ENCODE data around the gene LRP5.
"Not testable (repeated sequence)": the region's sequence is repeated elsewhere in the genome, so short reads cannot be mapped to it uniquely, and the experiment has no call there.

The LRP5 gene

DNA sequence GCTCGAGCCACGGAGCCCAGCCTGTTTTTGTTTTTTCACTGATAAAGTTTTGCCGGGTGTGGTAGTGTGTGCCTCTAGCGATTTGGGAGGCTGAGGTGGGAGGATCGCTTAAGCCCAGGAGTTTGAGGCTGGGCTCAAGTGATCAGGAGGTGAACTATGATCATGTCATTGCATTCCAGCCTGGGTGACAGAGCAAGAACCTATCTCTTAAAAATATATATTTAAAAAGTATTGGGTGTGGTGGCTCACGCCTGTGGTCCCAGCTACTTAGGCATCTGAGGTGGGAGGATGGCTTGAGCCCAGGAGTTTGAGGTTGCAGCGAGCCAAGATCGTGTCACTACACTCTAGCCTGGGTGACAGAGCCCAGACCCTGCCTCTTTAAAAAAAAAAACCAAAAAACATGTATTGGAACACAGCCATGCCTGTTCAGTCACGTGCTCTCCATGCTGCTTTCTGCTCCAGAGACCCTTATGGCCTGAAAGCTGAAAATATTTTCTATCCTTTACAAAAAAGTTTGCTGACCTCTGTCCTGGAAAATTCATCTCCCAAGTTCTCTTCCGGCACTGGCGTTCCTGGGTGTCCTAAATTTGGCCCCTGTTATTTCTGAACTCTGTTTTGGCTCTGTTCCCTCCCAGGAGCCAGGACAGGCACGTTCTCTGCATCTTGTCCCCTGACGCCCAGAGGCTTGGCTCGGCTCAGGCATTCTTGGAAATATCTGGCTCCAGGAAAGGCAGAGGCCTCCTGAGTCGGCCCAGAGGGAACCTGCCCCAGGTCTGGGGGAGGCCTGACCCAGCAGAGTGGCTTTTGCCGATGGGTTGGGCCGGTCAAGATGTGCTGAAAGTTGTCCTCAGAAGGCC lies 86.8 kb downstream of the LRP5 start:
- peak; percentile 68 for DNase-seq

DNA sequence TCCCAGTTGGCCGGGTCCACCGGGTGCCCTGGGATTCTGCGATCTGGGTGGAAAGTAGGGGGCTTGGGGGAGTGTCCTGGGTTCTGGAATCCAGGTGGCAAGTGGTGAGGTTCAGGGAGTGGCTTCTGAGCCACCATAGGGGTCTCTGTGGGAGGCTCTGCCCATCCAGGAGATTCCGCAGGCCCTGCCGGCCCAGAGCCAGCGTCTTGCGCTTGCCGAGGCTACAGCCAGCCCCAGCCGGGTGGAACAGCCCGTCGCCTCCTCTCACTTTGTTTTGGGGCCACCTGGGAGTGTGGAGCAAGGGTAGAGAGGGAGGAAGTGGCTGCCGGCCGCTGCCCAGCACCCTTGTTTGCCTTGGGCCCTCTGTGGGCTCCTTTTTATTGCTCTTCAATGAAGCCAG lies 87.5 kb downstream of the LRP5 start:
- DNase-seq = no peak

DNA sequence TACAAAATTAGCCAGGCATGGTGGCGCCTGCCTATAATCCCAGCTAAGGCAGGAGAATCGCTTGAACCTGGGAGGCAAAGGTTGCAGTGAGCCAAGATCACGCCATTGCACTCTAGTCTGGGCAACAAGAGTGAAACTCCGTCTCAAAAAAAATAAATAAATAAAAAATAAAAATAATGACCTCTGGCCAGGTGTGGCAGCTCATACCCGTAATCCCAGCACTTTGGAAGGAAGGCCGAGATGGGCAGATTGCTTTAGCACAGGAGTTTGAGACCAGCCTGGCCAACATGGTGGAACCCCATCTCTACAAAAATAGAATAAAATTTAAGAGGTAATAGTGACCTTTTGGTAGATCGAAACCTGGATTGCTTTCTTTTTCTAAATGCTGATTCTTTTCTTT lies 88.2 kb downstream of the LRP5 start:
- DNase-seq = not testable (repeated sequence)

DNA sequence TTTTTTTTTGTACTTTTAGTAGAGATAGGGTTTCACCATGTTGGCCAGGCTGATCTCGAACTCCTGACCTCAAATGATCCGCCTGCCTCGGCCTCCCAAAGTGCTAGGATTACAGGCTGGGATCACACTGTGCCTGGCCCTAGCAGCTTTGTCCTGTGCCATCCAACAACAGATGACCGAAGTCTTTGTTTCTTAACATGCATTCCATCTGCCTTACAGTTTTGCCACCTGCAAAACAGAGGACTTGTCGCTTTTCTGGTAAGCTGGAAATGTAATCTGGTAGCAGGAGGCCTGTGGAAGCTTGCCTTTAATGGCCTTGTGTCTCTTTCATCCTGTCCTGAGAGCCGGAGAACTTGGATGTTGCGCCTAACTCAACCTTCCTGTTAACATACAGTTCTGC lies 89.5 kb downstream of the LRP5 start:
- DNase-seq = no peak

DNA sequence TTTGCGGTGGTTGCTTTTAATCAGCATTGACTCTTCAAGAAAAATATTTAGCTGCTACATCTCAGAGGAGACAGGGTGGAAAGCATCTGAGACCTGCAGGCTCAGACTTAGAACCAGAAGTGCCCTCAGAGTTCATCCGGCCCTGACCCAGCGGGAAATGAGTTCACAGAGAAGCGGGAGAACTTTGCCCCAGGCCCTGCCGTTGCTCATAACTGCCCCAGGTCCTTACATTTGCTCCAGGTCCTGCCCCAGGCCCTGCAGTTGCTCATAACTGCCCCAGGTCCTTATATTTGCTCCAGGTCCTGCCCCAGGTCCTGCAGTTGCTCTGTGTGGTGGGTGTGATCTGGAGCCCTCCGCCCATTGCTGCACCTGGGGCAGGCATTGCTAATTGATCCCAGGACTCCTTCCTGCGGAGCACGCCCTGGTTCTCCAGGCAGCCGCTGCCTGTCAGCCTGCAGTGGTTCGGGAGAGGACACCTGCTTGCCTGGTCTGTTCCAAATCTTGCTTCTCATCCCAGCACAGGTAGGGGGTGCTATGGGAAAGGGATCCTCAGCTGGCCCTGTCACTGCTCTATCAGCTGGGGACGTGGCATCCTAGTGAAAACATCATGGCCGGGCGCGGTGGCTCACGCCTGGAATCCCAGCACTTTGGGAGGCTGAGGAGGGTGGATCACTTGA lies 90.1 kb downstream of the LRP5 start:
- no peak for DNase-seq

DNA sequence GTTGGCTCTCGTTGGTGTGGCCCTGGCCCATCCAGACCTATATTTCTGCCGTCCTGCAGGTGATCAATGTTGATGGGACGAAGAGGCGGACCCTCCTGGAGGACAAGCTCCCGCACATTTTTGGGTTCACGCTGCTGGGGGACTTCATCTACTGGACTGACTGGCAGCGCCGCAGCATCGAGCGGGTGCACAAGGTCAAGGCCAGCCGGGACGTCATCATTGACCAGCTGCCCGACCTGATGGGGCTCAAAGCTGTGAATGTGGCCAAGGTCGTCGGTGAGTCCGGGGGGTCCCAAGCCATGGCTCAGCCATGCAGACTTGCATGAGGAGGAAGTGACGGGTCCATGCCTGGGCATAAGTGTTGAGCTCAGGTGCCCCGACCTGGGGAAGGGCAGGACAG lies 91.0 kb downstream of the LRP5 start:
- no peak for DNase-seq

DNA sequence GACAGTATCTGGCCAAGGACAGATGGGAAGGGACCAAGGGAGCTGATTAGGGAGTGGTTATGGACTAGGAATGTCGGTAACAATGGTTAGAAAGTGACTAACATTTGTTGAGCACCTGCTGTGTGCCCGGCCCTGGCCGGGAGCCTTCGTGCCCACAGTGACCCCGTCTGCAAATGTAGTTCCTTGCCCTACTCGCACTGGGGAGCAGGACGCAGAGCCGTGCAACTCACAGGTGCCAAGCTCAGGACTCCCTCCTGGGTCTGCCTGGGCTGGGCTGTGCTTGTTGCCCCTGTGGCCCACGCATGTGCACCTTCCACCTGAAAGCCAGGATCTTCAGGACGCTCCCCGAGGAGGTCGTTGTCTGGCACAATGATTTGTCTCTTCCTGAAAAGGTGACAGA lies 91.4 kb downstream of the LRP5 start:
- no peak for DNase-seq

DNA sequence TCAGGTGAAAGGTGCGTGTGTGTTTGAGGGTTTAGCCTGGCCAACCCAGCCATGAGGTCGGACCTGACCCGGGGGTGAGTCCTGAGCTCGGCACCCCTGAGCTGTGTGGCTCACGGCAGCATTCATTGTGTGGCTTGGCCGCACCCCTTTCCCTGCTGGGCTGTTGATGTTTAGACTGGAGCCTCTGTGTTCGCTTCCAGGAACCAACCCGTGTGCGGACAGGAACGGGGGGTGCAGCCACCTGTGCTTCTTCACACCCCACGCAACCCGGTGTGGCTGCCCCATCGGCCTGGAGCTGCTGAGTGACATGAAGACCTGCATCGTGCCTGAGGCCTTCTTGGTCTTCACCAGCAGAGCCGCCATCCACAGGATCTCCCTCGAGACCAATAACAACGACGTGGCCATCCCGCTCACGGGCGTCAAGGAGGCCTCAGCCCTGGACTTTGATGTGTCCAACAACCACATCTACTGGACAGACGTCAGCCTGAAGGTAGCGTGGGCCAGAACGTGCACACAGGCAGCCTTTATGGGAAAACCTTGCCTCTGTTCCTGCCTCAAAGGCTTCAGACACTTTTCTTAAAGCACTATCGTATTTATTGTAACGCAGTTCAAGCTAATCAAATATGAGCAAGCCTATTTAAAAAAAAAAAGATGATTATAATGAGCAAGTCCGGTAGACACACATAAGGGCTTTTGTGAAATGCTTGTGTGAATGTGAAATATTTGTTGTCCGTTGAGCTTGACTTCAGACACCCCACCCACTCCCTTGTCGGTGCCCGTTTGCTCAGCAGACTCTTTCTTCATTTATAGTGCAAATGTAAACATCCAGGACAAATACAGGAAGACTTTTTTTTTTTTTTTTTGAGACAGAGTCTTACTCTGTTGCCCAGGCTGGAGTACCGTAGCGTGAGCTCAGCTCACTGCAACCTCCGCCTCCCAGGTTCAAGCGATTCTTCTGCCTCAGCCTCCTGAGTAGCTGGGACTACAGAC lies 94.2 kb downstream of the LRP5 start:
- DNase-seq = no peak

DNA sequence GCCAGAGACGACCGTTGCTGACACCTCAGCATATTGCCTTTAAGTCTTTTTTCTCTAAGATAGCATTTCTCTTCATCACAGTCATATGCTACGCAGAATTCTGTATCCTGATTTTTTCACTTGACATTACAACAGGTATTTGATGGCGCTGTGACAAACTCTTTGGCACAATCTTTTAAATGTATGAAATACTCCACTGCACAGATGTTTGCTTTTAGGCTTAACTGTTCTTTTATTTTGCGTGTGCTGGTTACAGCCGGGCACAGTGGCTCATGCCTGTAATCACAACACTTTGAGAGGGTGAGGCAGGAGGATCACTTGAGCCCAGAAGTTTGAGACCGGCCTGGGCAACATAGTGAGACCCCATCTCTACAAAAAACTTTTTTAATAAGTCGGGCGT lies 96.1 kb downstream of the LRP5 start:
- no peak for DNase-seq

DNA sequence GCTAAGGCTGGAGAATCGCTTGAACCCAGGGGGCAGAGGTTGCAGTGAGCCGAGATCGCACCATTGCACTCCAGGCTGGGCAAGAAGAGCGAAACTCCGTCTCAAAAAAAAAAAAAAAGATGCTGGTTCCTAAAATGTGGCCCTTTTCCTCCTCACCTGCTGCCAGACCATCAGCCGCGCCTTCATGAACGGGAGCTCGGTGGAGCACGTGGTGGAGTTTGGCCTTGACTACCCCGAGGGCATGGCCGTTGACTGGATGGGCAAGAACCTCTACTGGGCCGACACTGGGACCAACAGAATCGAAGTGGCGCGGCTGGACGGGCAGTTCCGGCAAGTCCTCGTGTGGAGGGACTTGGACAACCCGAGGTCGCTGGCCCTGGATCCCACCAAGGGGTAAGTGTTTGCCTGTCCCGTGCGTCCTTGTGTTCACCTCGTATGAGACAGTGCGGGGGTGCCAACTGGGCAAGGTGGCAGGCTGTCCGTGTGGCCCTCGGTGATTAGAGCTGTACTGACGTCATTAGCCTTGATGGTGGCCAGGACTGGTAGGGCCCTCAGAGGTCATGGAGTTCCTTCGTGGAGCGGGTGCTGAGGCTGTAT lies 97.5 kb downstream of the LRP5 start:
- DNase-seq = no peak

DNA sequence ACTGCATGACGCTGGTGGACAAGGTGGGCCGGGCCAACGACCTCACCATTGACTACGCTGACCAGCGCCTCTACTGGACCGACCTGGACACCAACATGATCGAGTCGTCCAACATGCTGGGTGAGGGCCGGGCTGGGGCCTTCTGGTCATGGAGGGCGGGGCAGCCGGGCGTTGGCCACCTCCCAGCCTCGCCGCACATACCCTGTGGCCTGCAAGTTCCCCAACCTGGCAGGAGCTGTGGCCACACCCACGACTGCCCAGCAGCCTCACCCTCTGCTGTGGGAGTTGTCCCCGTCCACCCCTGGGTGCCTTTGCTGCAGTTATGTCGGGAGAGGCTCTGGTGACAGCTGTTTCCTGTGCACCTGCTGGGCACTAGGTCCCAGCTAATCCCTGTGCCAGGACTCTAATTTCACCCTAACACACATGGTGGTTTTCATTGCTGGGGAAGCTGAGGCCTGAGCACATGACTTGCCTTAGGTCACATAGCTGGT lies 99.2 kb downstream of the LRP5 start:
- no peak for DNase-seq

DNA sequence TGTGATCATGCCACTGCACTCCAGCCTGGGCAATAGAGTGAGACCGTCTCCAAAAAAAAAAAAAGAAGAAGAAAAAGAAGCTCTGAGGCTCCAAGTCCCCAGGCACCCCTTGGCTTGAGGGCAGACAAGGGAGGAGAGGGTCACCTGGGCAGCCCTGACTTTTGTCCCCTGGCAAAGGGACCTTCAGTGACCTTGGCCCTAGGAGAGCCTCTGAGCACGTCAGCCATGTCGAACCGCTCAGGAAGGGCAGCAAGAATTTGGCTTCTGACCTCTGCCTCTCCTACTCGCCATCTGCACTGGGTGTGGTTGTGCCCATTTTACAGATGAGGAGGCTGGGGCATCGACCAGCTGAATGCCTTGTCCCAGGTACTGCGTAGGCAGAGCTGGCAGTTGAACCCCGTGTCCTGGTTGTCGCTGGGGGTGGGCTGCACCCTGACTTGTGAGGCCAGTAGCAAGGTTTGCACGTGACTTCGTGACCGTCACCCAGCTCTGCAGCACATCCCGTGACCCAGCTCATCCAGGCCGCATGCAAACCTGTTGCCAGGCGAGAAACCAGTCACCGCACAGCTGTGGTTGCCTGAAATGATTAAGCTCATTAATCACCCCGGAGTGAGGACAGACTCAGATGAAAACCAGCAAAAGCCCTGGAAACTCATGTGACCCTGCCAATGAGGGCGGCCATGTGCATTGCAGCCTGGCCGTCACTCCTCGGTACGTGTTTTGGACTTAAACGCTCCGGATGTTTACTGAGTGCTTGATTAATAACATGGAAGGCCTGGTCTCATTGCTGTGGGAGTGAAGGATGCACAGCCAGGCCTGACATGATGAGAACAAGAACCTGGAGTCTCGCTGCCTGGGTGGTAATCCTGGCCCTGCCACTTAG lies 100.4 kb downstream of the LRP5 start:
- no peak for DNase-seq

DNA sequence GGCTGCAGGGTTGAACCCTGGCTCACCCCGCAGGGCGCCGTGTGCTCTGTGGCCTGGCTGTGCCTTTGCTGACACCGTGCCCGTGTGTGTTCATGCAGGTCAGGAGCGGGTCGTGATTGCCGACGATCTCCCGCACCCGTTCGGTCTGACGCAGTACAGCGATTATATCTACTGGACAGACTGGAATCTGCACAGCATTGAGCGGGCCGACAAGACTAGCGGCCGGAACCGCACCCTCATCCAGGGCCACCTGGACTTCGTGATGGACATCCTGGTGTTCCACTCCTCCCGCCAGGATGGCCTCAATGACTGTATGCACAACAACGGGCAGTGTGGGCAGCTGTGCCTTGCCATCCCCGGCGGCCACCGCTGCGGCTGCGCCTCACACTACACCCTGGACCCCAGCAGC lies 101.2 kb downstream of the LRP5 start:
- no peak for DNase-seq

DNA sequence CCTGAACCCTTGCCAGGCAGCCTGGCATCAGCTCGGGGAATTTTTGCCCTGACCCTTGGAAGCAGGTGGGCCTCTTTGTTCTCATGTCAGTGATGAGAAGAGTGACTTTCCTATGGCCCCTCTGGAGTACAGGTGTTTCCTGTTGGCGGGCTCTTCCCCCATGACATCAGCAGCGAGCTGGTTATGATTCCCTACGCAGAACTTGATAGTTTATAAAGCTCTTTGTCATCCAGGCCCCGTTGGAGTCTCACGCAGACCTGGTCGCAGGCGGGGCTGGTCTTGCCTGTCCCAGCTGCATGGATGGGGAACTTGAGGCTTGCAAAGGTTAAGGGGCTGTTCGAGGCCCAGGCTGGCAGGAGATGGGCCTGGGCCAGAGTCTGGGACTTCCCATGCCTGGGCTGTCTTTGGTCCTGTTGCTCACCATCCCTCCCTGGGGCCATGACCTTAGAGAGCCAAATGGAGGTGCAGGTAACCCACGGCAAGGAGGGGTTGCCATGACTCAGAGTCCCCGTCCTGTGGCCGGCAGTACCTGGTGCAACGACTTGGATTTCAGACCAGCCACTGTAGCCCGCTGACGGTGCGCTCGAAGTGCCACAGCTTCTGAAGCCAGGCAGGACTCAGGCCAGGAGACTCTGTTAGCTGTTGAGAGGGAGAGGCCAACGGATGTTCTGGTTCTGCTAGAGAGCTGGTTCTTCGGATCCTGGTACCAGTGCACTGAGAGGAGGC lies 102.3 kb downstream of the LRP5 start:
- DNase-seq = no peak

DNA sequence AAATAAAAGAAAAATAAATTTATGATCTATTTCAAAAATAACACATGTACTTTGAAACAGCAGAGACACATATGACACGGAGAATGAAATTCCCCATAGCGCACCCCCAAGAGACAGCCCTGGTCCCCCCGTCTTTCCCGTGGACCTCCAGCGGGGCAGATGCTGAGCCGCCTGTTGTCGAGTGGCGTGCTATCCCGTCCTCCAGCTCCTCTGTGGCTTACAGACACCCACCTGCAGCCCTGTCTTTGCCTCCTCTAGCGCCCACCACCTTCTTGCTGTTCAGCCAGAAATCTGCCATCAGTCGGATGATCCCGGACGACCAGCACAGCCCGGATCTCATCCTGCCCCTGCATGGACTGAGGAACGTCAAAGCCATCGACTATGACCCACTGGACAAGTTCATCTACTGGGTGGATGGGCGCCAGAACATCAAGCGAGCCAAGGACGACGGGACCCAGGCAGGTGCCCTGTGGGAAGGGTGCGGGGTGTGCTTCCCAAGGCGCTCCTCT lies 103.7 kb downstream of the LRP5 start:
- DNase-seq = no peak

DNA sequence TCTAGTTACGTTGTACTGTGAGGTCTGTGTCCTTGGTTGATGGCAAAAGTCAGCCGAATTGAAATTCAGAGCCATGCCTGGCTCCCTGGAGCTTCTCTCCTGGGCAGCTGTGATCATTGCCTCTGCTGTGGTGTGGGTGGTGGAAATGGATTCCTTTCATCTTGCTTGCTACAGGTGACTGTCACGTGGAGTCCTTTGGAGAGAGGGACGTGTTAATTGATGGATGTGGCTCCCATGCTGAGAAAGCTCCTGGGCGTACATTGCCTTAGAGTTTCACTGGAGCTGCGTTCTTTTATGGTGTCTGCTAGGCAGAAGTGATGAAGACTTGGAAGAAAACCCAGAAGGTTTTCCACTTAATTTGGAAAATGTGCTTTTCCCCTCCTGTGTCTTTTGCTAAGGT lies 106.3 kb downstream of the LRP5 start:
- no peak for DNase-seq

DNA sequence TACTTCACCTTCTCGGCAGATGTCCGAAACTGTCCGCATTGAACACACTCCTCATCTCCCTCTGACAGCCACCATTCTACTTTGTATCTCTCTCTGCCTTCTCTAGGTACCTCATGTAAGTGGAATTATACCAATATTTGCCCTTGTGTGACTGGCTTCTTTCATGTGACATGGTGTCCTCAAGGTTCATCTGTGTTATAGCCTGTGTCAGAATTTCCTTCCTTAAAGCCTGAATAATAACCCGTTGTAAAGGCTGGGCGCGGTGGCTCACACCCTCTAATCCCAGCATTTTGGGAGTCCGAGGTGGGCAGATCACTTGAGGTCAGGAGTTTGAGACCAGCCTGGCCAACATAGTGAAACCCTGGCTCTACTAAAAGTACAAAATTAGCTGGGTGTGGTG lies 107.8 kb downstream of the LRP5 start:
- no peak for DNase-seq

DNA sequence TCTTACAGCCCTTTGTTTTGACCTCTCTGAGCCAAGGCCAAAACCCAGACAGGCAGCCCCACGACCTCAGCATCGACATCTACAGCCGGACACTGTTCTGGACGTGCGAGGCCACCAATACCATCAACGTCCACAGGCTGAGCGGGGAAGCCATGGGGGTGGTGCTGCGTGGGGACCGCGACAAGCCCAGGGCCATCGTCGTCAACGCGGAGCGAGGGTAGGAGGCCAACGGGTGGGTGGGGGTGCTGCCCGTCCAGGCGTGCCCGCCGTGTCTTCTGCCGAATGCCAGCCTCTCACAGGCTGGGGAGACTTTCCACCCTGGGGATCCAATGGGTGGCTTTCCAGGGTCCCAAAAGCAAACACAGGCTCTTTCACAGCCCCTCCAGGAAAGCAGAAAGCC lies 111.1 kb downstream of the LRP5 start:
- no peak for DNase-seq

DNA sequence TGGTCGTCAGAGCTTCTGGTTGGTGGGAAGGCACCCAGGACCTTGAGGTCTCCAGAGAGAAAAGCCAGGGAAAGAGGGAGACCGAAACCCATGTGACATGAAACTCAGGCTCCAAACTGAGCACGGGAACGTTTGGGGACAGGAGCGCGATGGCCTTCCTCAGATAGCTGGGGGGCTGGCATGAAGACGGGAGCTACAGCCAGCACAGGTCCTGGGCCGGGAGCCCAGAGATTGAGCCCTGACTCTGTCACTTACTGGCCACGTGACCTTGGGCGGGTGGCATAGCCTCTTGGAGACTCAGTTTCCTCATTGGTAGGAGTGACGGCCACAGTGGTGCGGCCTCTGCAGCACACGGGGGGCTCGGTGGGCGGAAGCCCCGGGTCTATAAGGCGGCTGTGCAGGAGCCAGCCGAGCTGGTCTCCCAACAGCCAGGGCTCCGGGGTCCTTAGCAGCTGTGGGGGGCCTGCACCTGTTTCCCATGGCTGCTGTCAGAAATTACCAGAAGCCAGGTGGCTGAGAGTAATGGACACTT lies 111.8 kb downstream of the LRP5 start:
- DNase-seq = no peak

Data from right forelimb (tissue), 1 donor.